Retinal pigment epithelial cell (primary cell): ENCODE data around the gene CPNE2.
A peak's percentile ranks its signal among the peaks of the same experiment; 100 is the strongest.

Source experiments
- DNase-seq: peaks from one replicate; pipeline ENCODE4 v3.0.0-alpha.2; 2010; ENCODE audit warnings: low read depth
- H3K4me3 ChIP-seq: 2 replicates; pipeline ENCODE4 v1.5.1; 2011; ENCODE audit warnings: mild to moderate bottlenecking, low read length, control low read depth, moderate library complexity
- CTCF ChIP-seq: conservative IDR thresholded peaks from 2 replicates; pipeline ENCODE4 v1.5.1; 2011; ENCODE audit warnings: low read depth, low read length, control low read depth, inconsistent platforms

CPNE2 gene

GRCh38 chr16:57163842-57164241 is 71.5 kb downstream of the CPNE2 start:
- no peak for DNase-seq
- no peak for TF ChIP-seq CTCF

GRCh38 chr16:57165483-57165882 is 73.1 kb downstream of the CPNE2 start:
- H3K4me3 ChIP-seq: no peak overlapping the region
- DNase-seq: no peak
- no peak for TF ChIP-seq CTCF

More at GRCh38 chr16:57163842-57164241, 71.5 kb downstream of the CPNE2 start:
- H3K4me3 ChIP-seq: no peak overlapping the region

GRCh38 chr16:57165938-57166337 is 73.6 kb downstream of the CPNE2 start:
- H3K4me3 ChIP-seq: no peak overlapping the region
- no peak for TF ChIP-seq CTCF
- DNase-seq: no peak

GRCh38 chr16:57166451-57166850 is 74.1 kb downstream of the CPNE2 start:
- no peak for TF ChIP-seq CTCF
- H3K4me3 ChIP-seq: no peak overlapping the region

GRCh38 chr16:57166951-57167350 is 74.6 kb downstream of the CPNE2 start:
- H3K4me3 ChIP-seq: no peak overlapping the region
- no peak for TF ChIP-seq CTCF
- no peak for DNase-seq

More at GRCh38 chr16:57166451-57166850, 74.1 kb downstream of the CPNE2 start:
- no peak for DNase-seq

GRCh38 chr16:57167538-57167937 is 75.2 kb downstream of the CPNE2 start:
- no peak for DNase-seq
- TF ChIP-seq CTCF: no peak
- no peak overlapping the region for H3K4me3 ChIP-seq

GRCh38 chr16:57167953-57168352 is 75.6 kb downstream of the CPNE2 start:
- H3K4me3 ChIP-seq: no peak overlapping the region
- TF ChIP-seq CTCF: peak; percentile 72
- DNase-seq: no peak
